ENCODE data around the gene RFX3. TPM values are rescaled to one million over a fixed set of nuclear protein-coding genes. Genes with fewer than 3 reads are reported as not detected.
A peak's percentile ranks its signal among the peaks of the same experiment; 100 is the strongest.

The RFX3 gene
- total RNA-seq, 1 experiment from 2014 or later, result 4.5 TPM

- no peaks in the 10 kb centered on the region for H3K9me2 ChIP-seq (replicated peaks; ENCODE audit: low read length)
- BruUV-seq (replicated peaks), result no TSS peak
- no peak for ATAC-seq
These were observed 194.0 kb downstream of the RFX3 start for GRCh38 chr9:3331801-3332200.

GRCh38 chr9:3330792-3331420, 194.9 kb downstream of the RFX3 start:
- POLR2A ChIA-PET (ENCODE audit: unreplicated experiment), result no interaction called here
- no peaks in the 10 kb centered on the region for H3K27me3 ChIP-seq (ENCODE audit: low read length)
- H2AFZ ChIP-seq (ENCODE audit: low read length), result no peak overlapping the region
- ATAC-seq, result peak; percentile 87
- DNase-seq, result peak; percentile 94
- no peaks in the 10 kb centered on the region for H3K79me2 ChIP-seq (ENCODE audit: low read length)
- no peaks in the 10 kb centered on the region for H3K9me3 ChIP-seq (ENCODE audit: low read length)
- H3K9me2 ChIP-seq (replicated peaks; ENCODE audit: low read length), result no peaks in the 10 kb centered on the region
- H3K4me2 ChIP-seq (ENCODE audit: low read length), result peak overlapping the region; percentile 55; the same call in 1 of the 2 replicates
- CTCF ChIA-PET, result interaction anchor here (0.5 to 1.6 kb wide), 4 partner anchors 15 to 110 kb away, joined by 3 to 13 read pairs (median 4); no protein-coding TSS in a partner anchor
- no peak overlapping the region for H3K4me3 ChIP-seq (ENCODE audit: low read length)
- H3K27ac ChIP-seq (ENCODE audit: low read length), result peak overlapping the region; percentile 68
- H3K9ac ChIP-seq (ENCODE audit: low read length), result no peak overlapping the region
- H4K20me1 ChIP-seq (ENCODE audit: low read length), result no peaks in the 10 kb centered on the region
- no peaks in the 10 kb centered on the region for H3F3A ChIP-seq (ENCODE audit: low read length, unreplicated experiment)
- TF ChIP-seq EZH2 (IDR thresholded peaks at IDR 0.05; ENCODE audit: low read length, unreplicated experiment), result no peak
- TF ChIP-seq CTCF (conservative IDR thresholded peaks at IDR 0.05; ENCODE audit: low read depth, low read length), result no peak
- no peak for TF ChIP-seq EZH2phosphoT487 (IDR thresholded peaks at IDR 0.05; ENCODE audit: borderline replicate concordance, low read length)
- intact Hi-C loops (cut with micrococcal nuclease), result no loop called here
- BruUV-seq (replicated peaks), result no TSS peak
- no peaks in the 10 kb centered on the region for H3K36me3 ChIP-seq (ENCODE audit: low read depth, low read length)
- H3K4me1 ChIP-seq (ENCODE audit: insufficient read depth, low read length), result peaks cover 23% of the 10 kb centered on the region

More at GRCh38 chr9:3331801-3332200, 194.0 kb downstream of the RFX3 start:
- Histone ChIP-seq H3K4me1 (ENCODE audit: insufficient read depth, low read length) (peaks cover 23% of the 10 kb centered on the region), H3F3A (ENCODE audit: low read length, unreplicated experiment) (no peaks in the 10 kb centered on the region), H3K79me2 (ENCODE audit: low read length) (no peaks in the 10 kb centered on the region), H3K4me2 (ENCODE audit: low read length) (no peak overlapping the region), H3K4me3 (ENCODE audit: low read length) (no peak overlapping the region), H2AFZ (ENCODE audit: low read length) (no peak overlapping the region), H3K9me3 (ENCODE audit: low read length) (no peaks in the 10 kb centered on the region), H3K27me3 (ENCODE audit: low read length) (no peaks in the 10 kb centered on the region), H3K36me3 (ENCODE audit: low read depth, low read length) (no peaks in the 10 kb centered on the region), H4K20me1 (ENCODE audit: low read length) (no peaks in the 10 kb centered on the region), H3K27ac (ENCODE audit: low read length) (no peak overlapping the region), H3K9ac (ENCODE audit: low read length) (no peak overlapping the region)
- ChIA-PET CTCF (interaction anchor here (0.6 to 1.6 kb wide), 2 partner anchors 109 to 1043 kb away, joined by 3 to 13 read pairs; no protein-coding TSS in a partner anchor), POLR2A (ENCODE audit: unreplicated experiment) (no interaction called here)
- TF ChIP-seq EZH2 (IDR thresholded peaks at IDR 0.05; ENCODE audit: low read length, unreplicated experiment) (no peak), CTCF (conservative IDR thresholded peaks at IDR 0.05; ENCODE audit: low read depth, low read length) (peak; percentile 63)
- peak; percentile 45 for DNase-seq
- intact Hi-C loops (cut with micrococcal nuclease), result loop anchor here (2.0 kb wide), 1 partner anchor 109 kb away; no protein-coding TSS in a partner anchor

- TF ChIP-seq EZH2phosphoT487 (IDR thresholded peaks at IDR 0.05; ENCODE audit: borderline replicate concordance, low read length) (no peak), EZH2 (IDR thresholded peaks at IDR 0.05; ENCODE audit: low read length, unreplicated experiment) (no peak), CTCF (conservative IDR thresholded peaks at IDR 0.05; ENCODE audit: low read depth, low read length) (no peak)
- H3K27me3 ChIP-seq (ENCODE audit: low read length), result no peaks in the 10 kb centered on the region
- no peaks in the 10 kb centered on the region for H3K36me3 ChIP-seq (ENCODE audit: low read depth, low read length)
- H4K20me1 ChIP-seq (ENCODE audit: low read length), result no peaks in the 10 kb centered on the region
- H3K4me2 ChIP-seq (ENCODE audit: low read length), result no peak overlapping the region
- no peak overlapping the region for H2AFZ ChIP-seq (ENCODE audit: low read length)
- intact Hi-C loops (cut with micrococcal nuclease), result loop anchor here (5.0 kb wide), 1 partner anchor 87 kb away; no protein-coding TSS in a partner anchor
- no peak overlapping the region for H3K4me3 ChIP-seq (ENCODE audit: low read length)
- H3K27ac ChIP-seq (ENCODE audit: low read length), result peak overlapping the region; percentile 68; the same call in 1 of the 2 replicates
- CTCF ChIA-PET, result no interaction called here
- H3K9ac ChIP-seq (ENCODE audit: low read length), result no peak overlapping the region
- peaks cover 23% of the 10 kb centered on the region for H3K4me1 ChIP-seq (ENCODE audit: insufficient read depth, low read length)
- DNase-seq (peak; percentile 82), ATAC-seq (peak; percentile 81)
- BruUV-seq (replicated peaks), result no TSS peak
- POLR2A ChIA-PET (ENCODE audit: unreplicated experiment), result no interaction called here
- no peaks in the 10 kb centered on the region for H3K9me3 ChIP-seq (ENCODE audit: low read length)
- no peaks in the 10 kb centered on the region for H3F3A ChIP-seq (ENCODE audit: low read length, unreplicated experiment)
- H3K79me2 ChIP-seq (ENCODE audit: low read length), result no peaks in the 10 kb centered on the region
- H3K9me2 ChIP-seq (replicated peaks; ENCODE audit: low read length), result no peaks in the 10 kb centered on the region
These were observed 196.4 kb downstream of the RFX3 start for GRCh38 chr9:3329361-3329760.
